H9 (cell line): ENCODE measurements around the gene PLB1. TPM values are rescaled to one million over a fixed set of nuclear protein-coding genes. Genes with fewer than 3 reads are reported as not detected.

Source experiments
- DNase-seq: peaks from one replicate; pipeline ENCODE4 v3.0.0-alpha.2; 2017
- H2AFZ ChIP-seq: one replicate; pipeline ENCODE4 v1.6.1; 2013; ENCODE audit warnings: mild to moderate bottlenecking, low read length, control low read depth, moderate library complexity
- H2AK5ac ChIP-seq: 2 replicates; pipeline ENCODE4 v1.6.1; 2013; ENCODE audit warnings: low read length, control low read depth, mixed read lengths; ENCODE audit not compliant: insufficient read length
- H2BK120ac ChIP-seq: one replicate; pipeline ENCODE4 v1.6.1; 2013; ENCODE audit warnings: low read depth, mild to moderate bottlenecking, low read length, control low read depth, inconsistent platforms; ENCODE audit not compliant: poor library complexity, severe bottlenecking
- H2BK12ac ChIP-seq: 2 replicates; pipeline ENCODE4 v1.6.1; 2013; ENCODE audit warnings: low read length, control low read depth, mixed read lengths, low read depth; ENCODE audit not compliant: insufficient read length
- H2BK15ac ChIP-seq: 2 replicates; pipeline ENCODE4 v1.6.1; 2013; ENCODE audit warnings: low read depth, low read length, control low read depth
- H2BK20ac ChIP-seq: one replicate; pipeline ENCODE4 v1.6.1; 2013; ENCODE audit warnings: low read depth, mild to moderate bottlenecking, low read length, control low read depth, inconsistent platforms; ENCODE audit not compliant: poor library complexity, severe bottlenecking
- H2BK5ac ChIP-seq: 2 replicates; pipeline ENCODE4 v1.6.1; 2013; ENCODE audit warnings: low read length, control low read depth, mixed read lengths; ENCODE audit not compliant: insufficient read length
- H3K14ac ChIP-seq: 2 replicates; pipeline ENCODE4 v1.6.1; 2013; ENCODE audit warnings: low read length, control low read depth; ENCODE audit not compliant: insufficient read depth
- H3K18ac ChIP-seq: 2 replicates; pipeline ENCODE4 v1.6.1; 2013; ENCODE audit warnings: low read depth, mild to moderate bottlenecking, mixed read lengths, low read length, control low read depth; ENCODE audit not compliant: insufficient read length
- H3K23ac ChIP-seq: 2 replicates; pipeline ENCODE4 v1.6.1; 2013; ENCODE audit warnings: low read length, control low read depth, mixed read lengths, low read depth; ENCODE audit not compliant: insufficient read length
- H3K23me2 ChIP-seq: 2 replicates; pipeline ENCODE4 v1.6.1; 2013; ENCODE audit warnings: low read depth, mild to moderate bottlenecking, mixed read lengths, low read length, control low read depth; ENCODE audit not compliant: insufficient read length, poor library complexity, severe bottlenecking
- H3K27ac ChIP-seq: 2 replicates; pipeline ENCODE4 v1.5.1; 2013; ENCODE audit warnings: low read length, control low read depth, mixed read lengths, low read depth; ENCODE audit not compliant: insufficient read length
- H3K27me3 ChIP-seq: 2 replicates; pipeline ENCODE4 v1.6.1; 2013; ENCODE audit warnings: low read length, control low read depth, inconsistent platforms; ENCODE audit not compliant: insufficient read depth
- H3K4ac ChIP-seq: 2 replicates; pipeline ENCODE4 v1.6.1; 2013; ENCODE audit warnings: low read depth, mild to moderate bottlenecking, control low read depth, inconsistent platforms, low read length, moderate library complexity
- H3K4me1 ChIP-seq: 2 replicates; pipeline ENCODE4 v1.6.1; 2013; ENCODE audit warnings: low read length, control low read depth, inconsistent platforms; ENCODE audit not compliant: insufficient read depth
- H3K4me2 ChIP-seq: 2 replicates; pipeline ENCODE4 v1.6.1; 2013; ENCODE audit warnings: low read length, control low read depth, mixed read lengths; ENCODE audit not compliant: insufficient read length, insufficient read depth
- H3K56ac ChIP-seq: 2 replicates; pipeline ENCODE4 v1.6.1; 2013; ENCODE audit warnings: low read depth, mild to moderate bottlenecking, mixed read lengths, low read length, control low read depth; ENCODE audit not compliant: insufficient read length
- H3K79me1 ChIP-seq: 2 replicates; pipeline ENCODE4 v1.6.1; 2013; ENCODE audit warnings: low read depth, mild to moderate bottlenecking, moderate library complexity, low read length, control low read depth, inconsistent platforms; ENCODE audit not compliant: insufficient read depth, poor library complexity, severe bottlenecking
- H3K79me2 ChIP-seq: 2 replicates; pipeline ENCODE4 v1.6.1; 2013; ENCODE audit warnings: low read length, control low read depth, inconsistent platforms; ENCODE audit not compliant: insufficient read depth
- H3K9ac ChIP-seq: 2 replicates; pipeline ENCODE4 v1.6.1; 2013; ENCODE audit warnings: low read length, control low read depth, mixed read lengths; ENCODE audit not compliant: insufficient read length; ENCODE audit errors: extremely low read depth
- H3K9me3 ChIP-seq: one replicate; pipeline ENCODE4 v1.6.1; 2013; ENCODE audit warnings: low read depth, low read length, inconsistent platforms; ENCODE audit not compliant: control insufficient read depth
- H3T11ph ChIP-seq: one replicate; pipeline ENCODE4 v1.6.1; 2013; ENCODE audit warnings: mild to moderate bottlenecking, low read length, control low read depth, inconsistent platforms
- H4K20me1 ChIP-seq: one replicate; pipeline ENCODE4 v1.6.1; 2013; ENCODE audit not compliant: control insufficient read depth, insufficient read length, insufficient read depth
- H4K5ac ChIP-seq: 2 replicates; pipeline ENCODE4 v1.6.1; 2013; ENCODE audit warnings: low read depth, mild to moderate bottlenecking, mixed read lengths, low read length, control low read depth; ENCODE audit not compliant: insufficient read length
- H4K8ac ChIP-seq: replicated peaks from 2 replicates; pipeline ENCODE4 v1.6.1; 2013; ENCODE audit warnings: low read length, control low read depth, mixed read lengths, low read depth; ENCODE audit not compliant: insufficient read length
- H4K91ac ChIP-seq: 2 replicates; pipeline ENCODE4 v1.6.1; 2013; ENCODE audit warnings: low read depth, mild to moderate bottlenecking, moderate library complexity, mixed read lengths, low read length, control low read depth; ENCODE audit not compliant: insufficient read length
- H3K27ac Mint-ChIP-seq, 3 experiments: 2 replicates in 2 of 3; 3 replicates in 1 of 3; pipeline ENCODE4 v1.8.0; 2020 to 2021; ENCODE audit warnings: mixed read lengths in 3 of 3, mild to moderate bottlenecking in 1 of 3, moderate library complexity in 1 of 3
- H3K27me3 Mint-ChIP-seq: 2 replicates; pipeline ENCODE4 v1.8.0; 2021; ENCODE audit warnings: low read depth, mild to moderate bottlenecking, moderate library complexity, mixed read lengths
- H3K36me3 Mint-ChIP-seq, 3 experiments: 2 replicates in 2 of 3; 3 replicates in 1 of 3; pipeline ENCODE4 v1.8.0; 2020 to 2021; ENCODE audit warnings: low read depth in 3 of 3, mixed read lengths in 3 of 3; ENCODE audit not compliant: insufficient read depth in 1 of 3
- H3K4me1 Mint-ChIP-seq, 2 experiments: 2 replicates each; pipeline ENCODE4 v1.8.0; 2020; ENCODE audit warnings: mixed read lengths in 2 of 2
- H3K4me3 Mint-ChIP-seq, 2 experiments: 2 replicates in 1 of 2; 3 replicates in 1 of 2; pipeline ENCODE4 v1.8.0; 2020 to 2021; ENCODE audit warnings: mild to moderate bottlenecking in 2 of 2, mixed read lengths in 2 of 2, moderate library complexity in 1 of 2
- H3K9me3 Mint-ChIP-seq, 2 experiments: 2 replicates in 1 of 2; 3 replicates in 1 of 2; pipeline ENCODE4 v1.8.0; 2020; ENCODE audit warnings: mild to moderate bottlenecking in 2 of 2, mixed read lengths in 2 of 2, moderate library complexity in 1 of 2
- whole genome bisulfite sequencing: extraction: QIAGEN DNeasy Blood & Tissue Kit; methylation state at CpG from one replicate; pipeline ENCODE4 v1.1.7; 2013; ENCODE audit warnings: missing lambda C conversion rate, low lambda C conversion rate, mixed read lengths; ENCODE audit not compliant: insufficient read length; ENCODE audit errors: extremely low coverage; 5-methylcytosine and 5-hydroxymethylcytosine counted together
- total RNA-seq: library from RNA; stranded (reverse); gene quantifications from 2 replicates; pipeline ENCODE4 v1.2.1, GENCODE V29; 2021
- TF ChIP-seq, protein P1 (sequence below): fragments of 200-600 bp; sonication (generic); conservative IDR thresholded peaks from 3 replicates; pipeline ENCODE4 v1.8.0; 2021; ENCODE audit warnings: antibody characterized with exemption, mild to moderate bottlenecking

The PLB1 gene
- total RNA-seq, 1 experiment from 2014 or later: not detected

DNA sequence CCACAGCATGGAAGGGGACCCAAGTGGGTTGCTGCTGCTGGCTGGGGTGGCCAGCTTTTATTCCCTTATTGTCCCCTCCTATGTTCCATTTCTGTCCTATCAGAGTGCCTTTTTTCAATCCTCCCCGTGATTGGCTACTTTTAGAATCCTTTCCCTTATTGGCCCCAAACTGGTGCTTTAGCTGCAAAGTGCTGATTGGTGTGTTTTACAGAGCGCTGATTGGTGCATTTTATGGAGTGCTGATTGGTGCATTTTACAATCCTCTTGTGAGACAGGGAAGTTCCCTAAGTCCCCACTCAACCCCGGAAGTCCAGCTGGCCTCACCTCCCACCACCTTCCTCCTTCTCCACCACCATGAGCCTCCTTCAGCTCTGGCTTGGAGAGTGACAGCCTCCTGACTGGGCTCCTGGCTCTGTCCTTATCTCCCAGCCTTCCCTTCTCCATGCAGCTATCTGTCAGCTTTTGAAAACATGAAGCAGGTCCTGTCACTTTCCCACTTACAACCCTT, 20.7 kb upstream of the PLB1 start:
- Histone ChIP-seq H3K14ac (no peak overlapping the region), H3K23me2 (no peaks in the 10 kb centered on the region), H3K27ac (no peak overlapping the region), H2BK5ac (no peak overlapping the region), H4K20me1 (no peaks in the 10 kb centered on the region), H4K5ac (no peak overlapping the region), H3K18ac (no peak overlapping the region), H4K91ac (no peak overlapping the region), H3T11ph (no peak overlapping the region), H2AFZ (no peak overlapping the region), H3K79me2 (no peaks in the 10 kb centered on the region), H3K4ac (no peak overlapping the region), H3K79me1 (no peaks in the 10 kb centered on the region), H4K8ac (no peak overlapping the region), H3K4me2 (no peak overlapping the region), H3K56ac (no peak overlapping the region), H3K23ac (no peak overlapping the region), H2BK15ac (no peak overlapping the region), H3K9me3 (no peaks in the 10 kb centered on the region), H2BK20ac (no peak overlapping the region), H3K4me1 (no peaks in the 10 kb centered on the region), H3K9ac (no peak overlapping the region), H2BK120ac (no peak overlapping the region), H2AK5ac (no peak overlapping the region), H3K27me3 (no peaks in the 10 kb centered on the region), H2BK12ac (no peak overlapping the region)
- no peak overlapping the region for H3K27ac Mint-ChIP-seq
- no peak for DNase-seq
- TF ChIP-seq, protein P1, sequence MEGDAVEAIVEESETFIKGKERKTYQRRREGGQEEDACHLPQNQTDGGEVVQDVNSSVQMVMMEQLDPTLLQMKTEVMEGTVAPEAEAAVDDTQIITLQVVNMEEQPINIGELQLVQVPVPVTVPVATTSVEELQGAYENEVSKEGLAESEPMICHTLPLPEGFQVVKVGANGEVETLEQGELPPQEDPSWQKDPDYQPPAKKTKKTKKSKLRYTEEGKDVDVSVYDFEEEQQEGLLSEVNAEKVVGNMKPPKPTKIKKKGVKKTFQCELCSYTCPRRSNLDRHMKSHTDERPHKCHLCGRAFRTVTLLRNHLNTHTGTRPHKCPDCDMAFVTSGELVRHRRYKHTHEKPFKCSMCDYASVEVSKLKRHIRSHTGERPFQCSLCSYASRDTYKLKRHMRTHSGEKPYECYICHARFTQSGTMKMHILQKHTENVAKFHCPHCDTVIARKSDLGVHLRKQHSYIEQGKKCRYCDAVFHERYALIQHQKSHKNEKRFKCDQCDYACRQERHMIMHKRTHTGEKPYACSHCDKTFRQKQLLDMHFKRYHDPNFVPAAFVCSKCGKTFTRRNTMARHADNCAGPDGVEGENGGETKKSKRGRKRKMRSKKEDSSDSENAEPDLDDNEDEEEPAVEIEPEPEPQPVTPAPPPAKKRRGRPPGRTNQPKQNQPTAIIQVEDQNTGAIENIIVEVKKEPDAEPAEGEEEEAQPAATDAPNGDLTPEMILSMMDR: no peak
- no peak overlapping the region for H3K4me3 Mint-ChIP-seq
- WGBS: no CpG with 5 or more reads among the region's 3 CpGs
- peaks cover 0 to 2% (median 0%) of the 10 kb centered on the region in 3 experiments; a peak in 2 of 7 replicates for H3K36me3 Mint-ChIP-seq
- peaks cover 0 to 4% of the 10 kb centered on the region in 2 experiments; a peak in 1 of 4 replicates for H3K4me1 Mint-ChIP-seq
- H3K9me3 Mint-ChIP-seq: peaks cover 0 to 4% of the 10 kb centered on the region in 2 experiments; a peak in 2 of 5 replicates
- peaks cover 13% of the 10 kb centered on the region for H3K27me3 Mint-ChIP-seq
